Astrocyte of the spinal cord (primary cell): ENCODE measurements around the gene SATB2.

Experiments
- DNase-seq: peaks from one replicate; pipeline ENCODE4 v3.0.0; 2011; ENCODE audit warnings: low read depth, low spot score
- H3K4me3 ChIP-seq: 2 replicates; pipeline ENCODE4 v1.5.1; 2011; ENCODE audit warnings: low read depth, mild to moderate bottlenecking, low read length, moderate library complexity
- in situ Hi-C: cut with HindIII; loops from 2 replicates; pipeline ENCODE4 v1.10.0; 2017; ENCODE audit warnings: low sequenced_read_pairs
- TF ChIP-seq, protein P1 (sequence below): IDR thresholded peaks from 2 replicates; pipeline ENCODE4 v1.5.1; 2012; ENCODE audit warnings: low read depth, mild to moderate bottlenecking, low read length, inconsistent platforms

The SATB2 gene

DNA sequence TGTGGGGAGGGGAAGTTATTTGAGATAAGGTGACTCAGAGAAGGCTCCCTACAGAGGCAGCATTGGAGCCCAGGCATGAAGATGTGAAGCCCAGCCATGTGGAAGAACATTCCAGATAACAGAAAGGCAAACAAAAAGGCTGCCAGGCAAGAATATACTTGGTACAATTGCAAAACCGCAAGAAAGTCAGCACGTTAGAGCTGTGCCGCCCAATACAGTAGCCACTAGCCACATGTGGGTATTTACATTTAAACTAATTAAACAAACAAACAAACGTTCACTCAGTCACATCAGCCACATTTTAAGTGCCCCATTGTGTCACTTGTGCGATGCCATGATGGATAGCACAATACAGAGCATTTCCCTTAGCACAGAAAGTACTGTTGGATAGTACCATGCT lies 179.6 kb downstream of the SATB2 start:
- DNase-seq, result peak; percentile 88
- H3K4me3 ChIP-seq, result no peak overlapping the region
- in situ Hi-C loops, result no loop called here
- TF ChIP-seq, protein P1, sequence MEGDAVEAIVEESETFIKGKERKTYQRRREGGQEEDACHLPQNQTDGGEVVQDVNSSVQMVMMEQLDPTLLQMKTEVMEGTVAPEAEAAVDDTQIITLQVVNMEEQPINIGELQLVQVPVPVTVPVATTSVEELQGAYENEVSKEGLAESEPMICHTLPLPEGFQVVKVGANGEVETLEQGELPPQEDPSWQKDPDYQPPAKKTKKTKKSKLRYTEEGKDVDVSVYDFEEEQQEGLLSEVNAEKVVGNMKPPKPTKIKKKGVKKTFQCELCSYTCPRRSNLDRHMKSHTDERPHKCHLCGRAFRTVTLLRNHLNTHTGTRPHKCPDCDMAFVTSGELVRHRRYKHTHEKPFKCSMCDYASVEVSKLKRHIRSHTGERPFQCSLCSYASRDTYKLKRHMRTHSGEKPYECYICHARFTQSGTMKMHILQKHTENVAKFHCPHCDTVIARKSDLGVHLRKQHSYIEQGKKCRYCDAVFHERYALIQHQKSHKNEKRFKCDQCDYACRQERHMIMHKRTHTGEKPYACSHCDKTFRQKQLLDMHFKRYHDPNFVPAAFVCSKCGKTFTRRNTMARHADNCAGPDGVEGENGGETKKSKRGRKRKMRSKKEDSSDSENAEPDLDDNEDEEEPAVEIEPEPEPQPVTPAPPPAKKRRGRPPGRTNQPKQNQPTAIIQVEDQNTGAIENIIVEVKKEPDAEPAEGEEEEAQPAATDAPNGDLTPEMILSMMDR, result no peak

DNA sequence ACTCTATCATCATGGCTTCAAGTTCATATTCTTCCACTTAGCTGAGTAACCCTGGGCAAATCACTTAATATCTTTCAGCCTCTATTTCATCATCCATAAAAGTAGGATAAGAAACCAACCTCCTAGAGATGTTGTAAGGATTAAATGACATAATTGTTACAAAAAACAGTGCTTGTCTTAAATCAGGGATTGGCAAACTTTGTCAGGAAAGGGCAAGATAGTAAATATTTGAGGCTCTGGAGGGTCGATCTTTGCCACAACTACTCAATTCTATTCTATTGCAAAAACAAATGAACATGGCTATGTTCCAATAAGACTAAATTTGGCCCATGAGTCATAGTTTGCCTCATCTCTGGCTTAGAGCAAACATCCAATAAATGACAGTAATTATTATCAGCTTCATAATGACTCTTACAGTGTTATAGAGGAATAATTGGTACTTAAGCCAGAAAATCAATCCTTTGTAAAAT lies 184.7 kb downstream of the SATB2 start:
- no peak overlapping the region for H3K4me3 ChIP-seq
- in situ Hi-C loops, result no loop called here
- DNase-seq, result peak; percentile 60
- TF ChIP-seq, protein P1, result no peak

DNA sequence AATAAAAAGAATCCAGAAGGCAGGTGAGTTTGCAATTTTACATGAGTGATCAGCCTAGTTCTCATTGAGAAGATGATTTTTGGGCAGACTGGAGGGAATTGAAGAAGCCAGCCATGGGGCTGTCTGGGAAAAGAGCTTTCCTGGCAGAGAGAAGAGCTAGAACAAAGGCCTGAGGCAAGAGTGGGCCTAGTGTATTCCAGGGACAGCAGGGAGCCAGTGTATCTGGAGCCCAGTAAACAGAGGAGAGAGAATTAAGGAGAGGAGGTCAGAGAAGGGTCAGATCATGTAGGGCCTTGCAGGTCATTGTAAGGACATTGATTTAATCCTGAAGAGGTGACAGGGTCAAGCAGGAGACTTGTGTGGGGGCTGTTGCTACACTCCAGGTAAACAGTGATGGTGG lies 195.8 kb downstream of the SATB2 start:
- no peak overlapping the region for H3K4me3 ChIP-seq
- in situ Hi-C loops, result no loop called here
- DNase-seq, result no peak
- TF ChIP-seq, protein P1, result no peak

DNA sequence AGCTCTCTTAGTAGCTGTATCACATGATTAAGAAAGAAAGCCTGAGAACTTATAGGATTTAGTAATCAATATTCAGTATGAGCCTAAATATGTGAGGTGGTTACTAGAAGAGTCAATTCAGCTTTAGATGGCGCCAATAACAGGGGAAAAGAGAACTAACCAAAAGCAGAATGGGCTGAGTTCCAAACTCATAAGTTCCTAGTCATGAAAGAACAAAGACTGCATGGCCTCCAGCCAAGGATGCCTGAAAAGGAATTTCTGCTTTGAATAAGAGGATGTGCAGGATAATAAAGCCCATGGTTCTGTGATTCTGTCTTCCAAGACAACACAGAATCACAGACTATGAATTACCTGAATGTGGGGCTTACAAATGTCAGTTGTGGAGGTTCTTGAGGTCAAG lies 196.5 kb downstream of the SATB2 start:
- TF ChIP-seq, protein P1, result peak; percentile 4

DNA sequence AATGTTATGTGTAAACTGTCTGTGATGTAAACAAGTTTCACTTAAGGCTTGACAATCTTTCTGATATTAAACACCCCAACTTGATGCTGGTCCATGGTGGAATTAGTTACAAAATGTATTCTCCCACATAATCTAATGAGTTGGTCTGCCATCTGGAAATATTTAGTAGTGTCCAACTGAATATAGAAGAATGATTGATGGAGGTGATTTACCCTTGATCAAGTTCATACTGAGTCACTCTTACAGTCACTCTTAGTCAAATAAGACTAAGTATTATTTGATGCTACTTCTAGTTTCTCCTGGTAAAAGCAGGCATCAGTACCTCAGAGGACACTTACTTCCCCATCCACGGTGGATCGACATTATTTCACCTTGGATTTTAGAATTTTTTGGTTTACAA lies 198.1 kb downstream of the SATB2 start:
- H3K4me3 ChIP-seq, result no peak overlapping the region
- DNase-seq, result no peak
- TF ChIP-seq, protein P1, result no peak
- in situ Hi-C loops, result no loop called here

More for the DNA sequence above, 196.5 kb downstream of the SATB2 start:
- no peak overlapping the region for H3K4me3 ChIP-seq
- DNase-seq, result peak; percentile 86
- in situ Hi-C loops, result no loop called here

DNA sequence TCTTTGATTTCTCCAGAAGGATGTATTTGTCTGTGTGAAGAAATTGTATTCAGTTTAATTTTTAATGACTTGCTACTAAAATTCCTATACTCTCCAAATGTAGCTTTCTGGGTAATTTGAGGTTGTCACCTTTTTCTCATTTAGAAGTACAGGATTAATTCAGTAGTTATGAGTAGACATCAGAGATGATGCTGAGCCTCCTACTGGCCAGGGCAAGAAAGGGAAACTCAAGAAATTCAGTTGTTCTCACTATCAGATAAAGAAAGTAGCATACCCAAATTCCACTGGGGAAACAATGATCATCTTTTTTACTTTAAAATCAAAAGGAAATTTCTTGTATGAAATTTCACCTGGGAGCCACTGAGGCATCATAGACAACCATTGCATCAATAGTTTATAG lies 199.4 kb downstream of the SATB2 start:
- in situ Hi-C loops, result no loop called here

More for the DNA sequence above, 199.4 kb downstream of the SATB2 start:
- DNase-seq, result no peak
- H3K4me3 ChIP-seq, result no peak overlapping the region
- TF ChIP-seq, protein P1, result peak; percentile 49
